ENCODE results near the gene APOC4. TPM values are rescaled to one million over a fixed set of nuclear protein-coding genes. Genes with fewer than 3 reads are reported as not detected.

APOC4 gene
- total and polyA plus RNA-seq, 2 donors (not counting 1 experiment from before 2014, with no cell fraction given): not detected

DNA sequence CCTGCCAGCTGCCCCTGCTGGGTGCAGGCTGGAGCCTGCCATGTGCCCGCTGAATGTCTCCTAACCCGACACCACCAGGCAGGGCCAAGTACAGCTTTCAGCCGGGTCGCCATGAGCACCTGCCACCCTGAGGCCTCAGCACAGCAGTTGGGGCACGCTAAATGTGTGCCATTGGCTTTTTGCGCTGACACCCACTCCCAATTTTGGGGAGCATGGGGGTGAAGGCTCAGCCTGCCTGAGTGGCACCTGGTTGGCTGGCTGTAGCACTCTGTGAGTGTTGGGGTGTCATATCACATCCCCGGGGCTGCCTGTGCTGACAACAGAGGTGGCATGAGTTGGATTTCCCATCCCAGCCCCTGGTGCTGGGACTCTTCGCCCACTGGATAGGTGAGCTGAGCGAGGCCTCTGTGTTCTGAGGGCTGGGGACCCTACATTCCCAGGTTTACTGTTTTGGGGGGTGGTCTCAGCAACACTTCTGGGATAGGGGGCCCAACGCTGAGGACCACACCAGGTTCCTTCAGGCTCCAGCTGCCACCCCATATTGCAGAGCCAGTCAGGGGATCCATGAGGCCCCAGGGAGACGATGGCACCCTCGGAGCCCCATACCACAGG is 52.0 kb downstream of the APOC4 start:
- Histone ChIP-seq H2AFZ (ENCODE audit: insufficient read depth, low read depth, low read length, poor library complexity, severe bottlenecking) (no peak overlapping the region), H3K27me3 (replicated peaks in 1 of 4; ENCODE audit: control extremely low read depth in 1 of 4, control insufficient read depth in 3 of 4, insufficient read depth in 4 of 4, low read length in 3 of 4) (no peaks in the 10 kb centered on the region), H3K9me3 (ENCODE audit: control extremely low read depth in 1 of 3, control insufficient read depth in 2 of 3, insufficient read depth in 1 of 3, low read length in 2 of 3) (no peaks in the 10 kb centered on the region), H3K4me3 (ENCODE audit: control extremely low read depth in 1 of 5, extremely low read depth in 1 of 5, insufficient read depth in 1 of 5, low read depth in 2 of 5, low read length in 4 of 5) (no peak overlapping the region), H3K9ac (ENCODE audit: low read length) (no peak overlapping the region), H3K4me2 (replicated peaks; ENCODE audit: low read depth, low read length, poor library complexity, severe bottlenecking) (no peak overlapping the region), H4K20me1 (ENCODE audit: control insufficient read depth, insufficient read depth, low read length, poor library complexity, severe bottlenecking) (no peaks in the 10 kb centered on the region), H3K36me3 (replicated peaks in 1 of 2; ENCODE audit: control extremely low read depth in 1 of 2, control insufficient read depth in 1 of 2, extremely low read depth in 1 of 2, insufficient read depth in 2 of 2, low read length in 1 of 2) (peaks cover 0 to 27% of the 10 kb centered on the region in 2 experiments), H3K27ac (ENCODE audit: low read length in 2 of 2) (no peak overlapping the region), H3K4me1 (ENCODE audit: control insufficient read depth in 2 of 2, insufficient read depth in 2 of 2, low read length in 2 of 2) (no peaks in the 10 kb centered on the region), H3K79me2 (ENCODE audit: control insufficient read depth, insufficient read depth, low read length) (no peaks in the 10 kb centered on the region)
- no peak overlapping the region for H3K4me3 Mint-ChIP-seq
- peaks cover 6% of the 10 kb centered on the region for H3K4me1 Mint-ChIP-seq
- DNase-seq: peak; percentile 14
- no peaks in the 10 kb centered on the region for H3K27me3 Mint-ChIP-seq
- no peaks in the 10 kb centered on the region for H3K9me3 Mint-ChIP-seq (ENCODE audit: insufficient read depth)
- no peak for ATAC-seq (ENCODE audit: low read depth)
- no peak overlapping the region for H3K27ac Mint-ChIP-seq
- TF ChIP-seq, protein P1, sequence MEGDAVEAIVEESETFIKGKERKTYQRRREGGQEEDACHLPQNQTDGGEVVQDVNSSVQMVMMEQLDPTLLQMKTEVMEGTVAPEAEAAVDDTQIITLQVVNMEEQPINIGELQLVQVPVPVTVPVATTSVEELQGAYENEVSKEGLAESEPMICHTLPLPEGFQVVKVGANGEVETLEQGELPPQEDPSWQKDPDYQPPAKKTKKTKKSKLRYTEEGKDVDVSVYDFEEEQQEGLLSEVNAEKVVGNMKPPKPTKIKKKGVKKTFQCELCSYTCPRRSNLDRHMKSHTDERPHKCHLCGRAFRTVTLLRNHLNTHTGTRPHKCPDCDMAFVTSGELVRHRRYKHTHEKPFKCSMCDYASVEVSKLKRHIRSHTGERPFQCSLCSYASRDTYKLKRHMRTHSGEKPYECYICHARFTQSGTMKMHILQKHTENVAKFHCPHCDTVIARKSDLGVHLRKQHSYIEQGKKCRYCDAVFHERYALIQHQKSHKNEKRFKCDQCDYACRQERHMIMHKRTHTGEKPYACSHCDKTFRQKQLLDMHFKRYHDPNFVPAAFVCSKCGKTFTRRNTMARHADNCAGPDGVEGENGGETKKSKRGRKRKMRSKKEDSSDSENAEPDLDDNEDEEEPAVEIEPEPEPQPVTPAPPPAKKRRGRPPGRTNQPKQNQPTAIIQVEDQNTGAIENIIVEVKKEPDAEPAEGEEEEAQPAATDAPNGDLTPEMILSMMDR (IDR thresholded peaks at IDR 0.05): no peak
- TF ChIP-seq EZH2 (IDR thresholded peaks at IDR 0.05; ENCODE audit: borderline replicate concordance, insufficient read depth, low read depth, low read length, poor library complexity, severe bottlenecking): no peak
- 97% methylated on average over 10 of the region's 12 CpGs for WGBS (ENCODE audit: insufficient coverage)
- intact Hi-C loops (cut with micrococcal nuclease): no loop called here
- ChIA-PET POLR2A (interaction anchor here (0.7 kb wide), 1 partner anchor 976 kb away, joined by 5 read pairs; no protein-coding TSS in a partner anchor), CTCF (interaction anchor here (1.0 kb wide), 1 partner anchor 65 kb away, joined by 3 read pairs; no protein-coding TSS in a partner anchor)

Other genes starting within 250 kb of the APOC4 start
- not detected in 2 replicates for gene CEACAM16, start 243.1 kb upstream of the APOC4 start, total RNA-seq
- not detected in 2 replicates for gene CEACAM16, start 243.1 kb upstream of the APOC4 start, polyA plus RNA-seq
- gene BCL3, start 193.5 kb upstream of the APOC4 start, total RNA-seq: 135 and 147 TPM in 2 replicates
- gene BCL3, start 193.5 kb upstream of the APOC4 start, polyA plus RNA-seq: 52.3 and 124 TPM in 2 replicates
- not detected in 2 replicates for gene CBLC, start 164.3 kb upstream of the APOC4 start, total RNA-seq
- gene CBLC, start 164.3 kb upstream of the APOC4 start, polyA plus RNA-seq: not detected in 2 replicates
- gene BCAM, start 133.1 kb upstream of the APOC4 start, total RNA-seq: not detected in 2 replicates
- gene BCAM, start 133.1 kb upstream of the APOC4 start, polyA plus RNA-seq: not detected in 2 replicates
- 0.32 TPM in 1 of 2 replicates, not detected in the other for gene NECTIN2, start 95.9 kb upstream of the APOC4 start, total RNA-seq
- gene NECTIN2, start 95.9 kb upstream of the APOC4 start, polyA plus RNA-seq: 0.15 and 1.0 TPM in 2 replicates
- 31.1 and 32.5 TPM in 2 replicates for gene TOMM40, start 51.0 kb upstream of the APOC4 start, total RNA-seq
- gene TOMM40, start 51.0 kb upstream of the APOC4 start, polyA plus RNA-seq: 25.9 and 30.9 TPM in 2 replicates
- gene APOE, start 36.4 kb upstream of the APOC4 start, total RNA-seq: 0.44 and 0.74 TPM in 2 replicates
- 2.8 and 5.2 TPM in 2 replicates for gene APOE, start 36.4 kb upstream of the APOC4 start, polyA plus RNA-seq
- not detected in 2 replicates for gene APOC1, start 27.6 kb upstream of the APOC4 start, total RNA-seq
- gene APOC1, start 27.6 kb upstream of the APOC4 start, polyA plus RNA-seq: not detected in 2 replicates
- gene APOC2, start 3.8 kb downstream of the APOC4 start, total RNA-seq: not detected in 2 replicates
- not detected in 2 replicates for gene APOC2, start 3.8 kb downstream of the APOC4 start, polyA plus RNA-seq
- 121 and 123 TPM in 2 replicates for gene CLPTM1, start 13.1 kb downstream of the APOC4 start, total RNA-seq
- gene CLPTM1, start 13.1 kb downstream of the APOC4 start, polyA plus RNA-seq: 129 and 136 TPM in 2 replicates
- 106 and 111 TPM in 2 replicates for gene RELB, start 59.2 kb downstream of the APOC4 start, total RNA-seq
- 63.8 and 85.1 TPM in 2 replicates for gene RELB, start 59.2 kb downstream of the APOC4 start, polyA plus RNA-seq
- 277 and 285 TPM in 2 replicates for gene CLASRP, start 96.8 kb downstream of the APOC4 start, total RNA-seq
- 234 and 299 TPM in 2 replicates for gene CLASRP, start 96.8 kb downstream of the APOC4 start, polyA plus RNA-seq
- 29.8 and 30.2 TPM in 2 replicates for gene ZNF296, start 134.2 kb downstream of the APOC4 start, total RNA-seq
- 13.3 and 21.9 TPM in 2 replicates for gene ZNF296, start 134.2 kb downstream of the APOC4 start, polyA plus RNA-seq
- 38.2 and 43.0 TPM in 2 replicates for gene GEMIN7, start 137.0 kb downstream of the APOC4 start, total RNA-seq
- 71.9 and 89.4 TPM in 2 replicates for gene GEMIN7, start 137.0 kb downstream of the APOC4 start, polyA plus RNA-seq
- gene PPP1R37, start 150.9 kb downstream of the APOC4 start, total RNA-seq: 28.1 and 37.3 TPM in 2 replicates
- gene PPP1R37, start 150.9 kb downstream of the APOC4 start, polyA plus RNA-seq: 20.1 and 20.7 TPM in 2 replicates
- gene NKPD1, start 218.7 kb downstream of the APOC4 start, total RNA-seq: 0.27 TPM in 1 of 2 replicates, not detected in the other
- 0.36 and 1.0 TPM in 2 replicates for gene NKPD1, start 218.7 kb downstream of the APOC4 start, polyA plus RNA-seq
- gene TRAPPC6A, start 236.0 kb downstream of the APOC4 start, total RNA-seq: 40.3 and 48.2 TPM in 2 replicates
- gene TRAPPC6A, start 236.0 kb downstream of the APOC4 start, polyA plus RNA-seq: 56.0 and 79.0 TPM in 2 replicates
- gene BLOC1S3, start 236.5 kb downstream of the APOC4 start, total RNA-seq: 21.1 and 31.8 TPM in 2 replicates
- 5.2 and 7.2 TPM in 2 replicates for gene BLOC1S3, start 236.5 kb downstream of the APOC4 start, polyA plus RNA-seq

All from B cell (primary cell).